OCI-LY7 (cell line): ENCODE results near the gene SERINC1.

ENCODE experiments used
- CTCF ChIP-seq: fragments of 200-600 bp; sonication (generic); conservative IDR thresholded peaks from 2 replicates; pipeline ENCODE4 v1.5.1; 2014; ENCODE audit warnings: mild to moderate bottlenecking, antibody characterized with exemption, low read length, moderate library complexity, mixed read lengths
- EZH2phosphoT487 ChIP-seq: fragments of 200-600 bp; sonication (generic); IDR thresholded peaks from 2 replicates; pipeline ENCODE4 v1.6.1; 2018; ENCODE audit warnings: low read depth, borderline replicate concordance, mild to moderate bottlenecking, mixed run types, antibody characterized with exemption, low read length, moderate library complexity, mixed read lengths

DNA sequence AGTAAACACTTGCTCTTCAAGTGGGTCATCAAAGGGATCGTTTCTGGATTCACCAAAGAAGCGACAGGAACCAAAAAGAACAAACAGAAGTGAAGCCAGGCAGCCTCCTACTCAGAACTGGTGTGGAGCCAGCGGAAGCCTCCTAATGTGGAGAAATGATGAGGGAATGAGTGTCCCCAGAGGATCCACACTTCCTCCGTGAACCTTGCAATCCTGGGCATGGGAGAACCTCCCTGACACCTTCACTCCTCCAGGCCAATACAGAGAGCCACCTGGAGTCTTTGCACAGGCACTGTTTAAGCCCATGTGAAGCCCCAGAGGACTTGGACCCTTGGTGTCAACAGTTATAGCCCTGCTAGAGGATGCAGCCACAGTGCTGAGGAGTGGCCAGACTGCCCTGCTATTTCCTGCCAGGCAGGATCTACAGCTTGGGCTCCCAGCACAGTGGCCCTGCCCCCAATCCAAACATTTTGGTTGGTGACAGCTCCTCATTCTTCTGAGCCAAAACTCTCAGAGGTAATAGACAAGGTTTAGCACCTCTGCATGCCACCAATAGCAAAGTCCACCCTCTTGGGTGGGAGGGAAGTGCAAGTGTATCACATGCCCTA lies 23.2 kb upstream of the SERINC1 start:
- TF ChIP-seq CTCF = no peak
- no peak for TF ChIP-seq EZH2phosphoT487
